Suprapubic skin (tissue), 4 donors: ENCODE results near the gene FRMPD1.

Experiments
- EP300 ChIP-seq: sonication (generic); formaldehyde crosslinking; IDR thresholded peaks from one replicate; pipeline ENCODE4 v1.6.1; 2017; ENCODE audit warnings: antibody characterized with exemption
- POLR2A ChIP-seq, 2 donors: fragments of 450-650 bp; IDR thresholded peaks; one replicate each; pipeline ENCODE4 v1.6.1; 2017; ENCODE audit warnings: antibody characterized with exemption in 2 of 2, mild to moderate bottlenecking in 2 of 2, moderate library complexity in 2 of 2
- POLR2AphosphoS5 ChIP-seq, 3 donors: sonication (generic); formaldehyde crosslinking; IDR thresholded peaks; one replicate each; pipeline ENCODE4 v1.6.1; 2017; ENCODE audit warnings: antibody characterized with exemption in 3 of 3
- TF ChIP-seq, protein P1 (sequence below), 2 donors: fragments of 200-600 bp in 1 of 2; fragments of 450-650 bp in 1 of 2; sonication (generic) in 1 of 2; IDR thresholded peaks; one replicate each; pipeline ENCODE4 v1.5.1; 2016 to 2019; ENCODE audit warnings: antibody characterized with exemption in 2 of 2, mild to moderate bottlenecking in 1 of 2, moderate library complexity in 1 of 2

DNA sequence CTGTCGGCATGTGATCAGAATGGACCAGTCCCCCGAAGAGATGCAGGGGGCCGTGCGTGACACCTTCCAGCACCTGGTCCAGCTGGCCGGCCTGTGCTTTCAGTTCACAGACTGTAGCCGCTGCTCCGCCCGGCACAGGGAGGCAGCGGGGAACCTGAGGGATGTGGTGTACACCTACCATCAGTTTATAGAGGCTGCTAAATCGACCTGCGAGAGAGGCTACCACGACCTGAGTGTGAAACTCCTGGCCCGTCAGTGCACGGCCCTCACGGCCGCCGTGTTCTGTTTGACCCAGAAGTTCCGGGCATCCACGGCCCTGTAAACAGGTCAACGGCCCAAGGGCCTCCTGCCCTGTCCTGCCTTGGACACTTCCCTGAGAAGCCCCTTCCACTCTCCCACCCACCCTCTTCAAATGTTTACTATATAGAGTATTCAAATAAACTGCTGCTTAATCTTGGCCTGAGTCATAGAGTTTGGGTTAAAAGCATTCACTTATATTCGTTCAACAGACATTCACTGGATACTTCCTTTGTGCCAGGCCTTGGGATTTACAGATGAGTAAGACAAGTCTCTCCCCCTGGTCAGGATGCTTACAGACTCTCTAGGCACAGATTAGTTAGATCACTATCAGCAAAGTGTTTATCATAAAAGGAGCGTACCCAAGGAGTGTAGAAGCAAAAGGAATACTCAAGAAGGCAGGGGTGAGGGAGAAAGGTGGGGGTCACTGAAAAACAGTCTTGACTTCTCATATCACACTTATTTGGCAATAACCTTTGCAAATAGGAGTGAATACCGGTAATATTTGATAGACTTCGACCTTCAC lies 95.9 kb downstream of the FRMPD1 start:
- TF ChIP-seq, protein P1, sequence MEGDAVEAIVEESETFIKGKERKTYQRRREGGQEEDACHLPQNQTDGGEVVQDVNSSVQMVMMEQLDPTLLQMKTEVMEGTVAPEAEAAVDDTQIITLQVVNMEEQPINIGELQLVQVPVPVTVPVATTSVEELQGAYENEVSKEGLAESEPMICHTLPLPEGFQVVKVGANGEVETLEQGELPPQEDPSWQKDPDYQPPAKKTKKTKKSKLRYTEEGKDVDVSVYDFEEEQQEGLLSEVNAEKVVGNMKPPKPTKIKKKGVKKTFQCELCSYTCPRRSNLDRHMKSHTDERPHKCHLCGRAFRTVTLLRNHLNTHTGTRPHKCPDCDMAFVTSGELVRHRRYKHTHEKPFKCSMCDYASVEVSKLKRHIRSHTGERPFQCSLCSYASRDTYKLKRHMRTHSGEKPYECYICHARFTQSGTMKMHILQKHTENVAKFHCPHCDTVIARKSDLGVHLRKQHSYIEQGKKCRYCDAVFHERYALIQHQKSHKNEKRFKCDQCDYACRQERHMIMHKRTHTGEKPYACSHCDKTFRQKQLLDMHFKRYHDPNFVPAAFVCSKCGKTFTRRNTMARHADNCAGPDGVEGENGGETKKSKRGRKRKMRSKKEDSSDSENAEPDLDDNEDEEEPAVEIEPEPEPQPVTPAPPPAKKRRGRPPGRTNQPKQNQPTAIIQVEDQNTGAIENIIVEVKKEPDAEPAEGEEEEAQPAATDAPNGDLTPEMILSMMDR (IDR thresholded peaks at IDR 0.05) = no peak
- no peak for TF ChIP-seq POLR2AphosphoS5 (IDR thresholded peaks at IDR 0.05)
- no peak for TF ChIP-seq POLR2A (IDR thresholded peaks at IDR 0.05)
- no peak for TF ChIP-seq EP300
